ENCODE data around the gene NOX4.
"Not testable (repeated sequence)": the region's sequence is repeated elsewhere in the genome, so short reads cannot be mapped to it uniquely, and the experiment has no call there.

NOX4 gene

GRCh38 chr11:89458716-89459115 lies 32.5 kb downstream of the NOX4 start:
- DNase-seq (ENCODE audit: low read depth, low spot score): no peak

GRCh38 chr11:89457190-89457589 lies 34.0 kb downstream of the NOX4 start:
- no peak for DNase-seq (ENCODE audit: low read depth, low spot score)

DNA sequence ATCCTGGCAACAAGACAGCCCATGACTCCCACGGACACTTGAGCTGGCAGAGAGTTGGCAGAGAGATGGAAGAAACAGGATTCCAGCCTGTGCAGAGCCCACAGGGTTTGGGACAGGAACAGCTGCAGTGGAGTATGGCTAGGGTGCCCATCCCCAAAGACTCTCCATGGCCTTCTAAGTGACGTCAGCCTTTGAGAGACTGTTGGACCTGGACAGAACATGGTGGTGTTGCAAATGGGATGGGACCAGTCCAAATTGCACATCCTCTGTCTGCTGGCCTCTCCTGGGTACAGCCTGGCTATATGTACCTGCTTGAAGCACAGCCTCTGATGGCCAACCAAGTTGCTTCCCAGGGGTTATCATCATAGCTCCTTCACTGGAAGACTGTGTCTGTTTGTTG lies 34.5 kb downstream of the NOX4 start:
- no peak for DNase-seq (ENCODE audit: low read depth, low spot score)

DNA sequence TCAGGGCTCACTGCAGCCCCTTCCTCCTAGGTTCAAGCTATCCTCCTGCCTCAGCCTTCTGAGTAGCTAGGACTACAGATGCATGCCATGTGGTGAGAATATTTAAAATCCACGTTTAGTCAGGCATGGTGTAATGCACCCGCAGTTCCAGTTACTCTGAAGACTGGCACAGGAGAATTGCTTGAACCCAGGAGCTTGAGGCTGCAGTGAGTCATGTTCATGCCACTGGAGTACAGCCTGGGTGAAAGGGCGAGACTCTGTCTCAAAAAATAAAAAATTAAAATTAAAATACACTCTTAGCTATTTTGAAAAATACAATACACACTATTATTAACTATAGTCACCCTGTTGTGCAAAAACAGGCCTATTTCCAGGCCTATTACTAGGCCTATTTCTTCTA lies 38.4 kb downstream of the NOX4 start:
- no peak for DNase-seq (ENCODE audit: low read depth, low spot score)

DNA sequence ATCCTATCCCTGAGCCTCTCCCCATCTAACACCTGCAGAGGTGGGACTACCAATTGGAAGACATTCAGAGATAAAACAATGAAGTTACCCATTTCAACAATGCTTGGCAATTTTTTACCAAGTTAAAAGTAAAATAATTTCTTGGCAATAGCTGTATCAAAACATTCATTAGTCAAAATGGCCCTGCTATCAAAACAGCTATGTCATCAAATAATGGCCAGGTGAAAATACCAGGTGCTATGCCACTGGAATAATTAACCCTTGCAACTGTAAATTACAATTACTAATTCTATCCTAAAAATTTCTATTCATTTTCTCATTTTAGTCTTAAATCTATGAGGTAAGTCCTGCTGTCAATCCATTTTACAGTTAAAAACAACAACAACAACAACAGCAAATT lies 43.3 kb downstream of the NOX4 start:
- no peak for DNase-seq (ENCODE audit: low read depth, low spot score)

GRCh38 chr11:89443361-89444322 lies 47.5 kb downstream of the NOX4 start:
- DNase-seq (ENCODE audit: low read depth, low spot score): no peak

DNA sequence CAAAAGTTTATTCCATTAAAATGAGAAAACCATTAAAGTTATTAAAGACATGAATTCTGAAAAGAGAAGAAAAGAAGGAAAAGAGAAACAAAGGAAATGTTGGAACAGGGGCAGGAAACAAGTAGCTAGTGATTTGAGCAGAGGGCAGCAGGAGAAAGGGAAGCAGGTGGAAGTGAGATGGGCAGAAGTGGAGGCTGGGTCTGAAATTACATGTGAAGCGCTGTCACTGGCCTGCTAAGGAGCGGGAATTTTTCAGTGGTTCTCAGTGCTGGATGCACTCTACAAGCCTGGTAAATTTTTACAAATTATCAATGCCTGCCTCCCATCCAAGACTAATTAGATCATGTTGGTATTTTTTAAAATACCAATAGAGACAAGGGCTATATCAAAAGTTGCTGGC lies 48.4 kb downstream of the NOX4 start:
- DNase-seq (ENCODE audit: low read depth, low spot score): no peak

DNA sequence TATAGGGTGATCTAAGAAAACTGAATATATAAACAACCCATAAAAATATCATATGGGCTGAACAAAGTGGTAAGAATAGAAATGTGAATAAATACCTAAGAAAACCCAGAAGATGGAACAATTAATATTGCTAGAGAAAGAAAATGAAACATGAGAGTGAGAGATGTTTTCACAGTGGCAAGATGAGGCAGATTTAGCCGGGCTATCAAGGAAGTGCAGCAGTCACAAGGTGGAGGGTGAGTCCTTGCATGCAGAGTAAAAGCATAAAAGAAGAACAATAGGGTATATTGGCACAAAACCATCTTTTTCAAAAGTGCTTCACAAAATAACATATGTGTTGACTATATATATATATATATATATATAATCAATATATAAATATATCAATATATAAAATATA lies 49.6 kb downstream of the NOX4 start:
- DNase-seq (ENCODE audit: low read depth, low spot score): no peak

GRCh38 chr11:89437317-89437716 lies 53.9 kb downstream of the NOX4 start:
- peak; percentile 15 for DNase-seq (ENCODE audit: low read depth, low spot score)

DNA sequence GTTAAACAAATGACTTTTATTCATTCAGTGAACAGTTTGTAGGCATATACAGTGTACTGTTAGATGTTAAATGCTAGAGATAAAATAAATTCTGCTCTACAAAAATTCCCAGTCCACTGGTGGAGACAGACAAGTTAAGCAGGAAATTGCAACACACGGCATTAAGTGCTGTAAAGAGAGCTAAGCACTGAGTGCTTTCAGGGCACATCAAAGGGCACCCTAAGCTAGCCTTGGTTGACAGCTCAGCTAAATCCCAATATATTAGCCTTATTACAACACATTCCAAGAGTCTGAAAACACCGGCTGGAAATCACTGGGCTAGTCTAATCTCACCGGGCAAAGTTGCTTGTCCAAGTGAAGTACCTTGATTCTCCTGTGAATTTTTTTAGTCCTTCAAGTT lies 55.1 kb downstream of the NOX4 start:
- DNase-seq (ENCODE audit: low read depth, low spot score): peak; percentile 54

DNA sequence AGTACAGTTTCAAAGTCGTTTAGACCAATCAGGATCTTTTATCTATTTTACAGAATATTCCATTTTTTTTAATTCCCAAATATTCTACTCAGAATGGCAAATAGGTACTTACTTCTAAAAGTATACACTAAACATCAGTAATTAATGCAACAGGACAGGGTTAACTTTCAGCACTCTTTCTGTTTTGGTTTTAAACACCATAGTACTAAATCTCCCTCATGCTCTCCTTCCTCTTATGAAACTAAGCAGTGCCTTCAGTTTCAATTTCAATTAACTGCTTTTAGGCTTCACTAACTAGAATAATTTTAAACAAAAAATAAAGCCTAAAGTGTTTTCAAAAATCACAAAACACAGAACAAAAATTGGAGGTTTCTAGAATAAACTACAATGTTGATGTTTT lies 57.9 kb downstream of the NOX4 start:
- no peak for DNase-seq (ENCODE audit: low read depth, low spot score)

GRCh38 chr11:89432182-89432581 lies 59.0 kb downstream of the NOX4 start:
- DNase-seq (ENCODE audit: low read depth, low spot score): not testable (repeated sequence)

- not testable (repeated sequence) for DNase-seq (ENCODE audit: low read depth, low spot score)
Measured at GRCh38 chr11:89426501-89426900, 64.7 kb downstream of the NOX4 start.

DNA sequence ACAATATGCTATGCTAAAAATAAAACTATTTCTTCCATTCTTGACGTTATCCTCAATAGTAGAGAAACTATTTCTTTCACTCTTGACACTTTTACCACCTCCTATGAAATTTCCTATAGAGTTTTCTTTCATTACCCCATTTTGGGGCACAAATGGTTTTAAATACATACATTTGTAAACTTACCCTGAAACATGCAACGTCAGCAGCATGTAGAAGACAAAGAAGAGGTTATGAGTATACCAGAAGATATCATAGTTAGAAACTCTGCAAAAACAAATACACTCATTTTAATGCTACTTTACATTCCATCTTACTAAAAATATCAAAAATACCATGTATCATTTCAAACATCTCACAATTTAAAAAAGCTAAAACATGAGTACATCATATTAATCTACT lies 69.5 kb downstream of the NOX4 start:
- no peak for DNase-seq (ENCODE audit: low read depth, low spot score)

- DNase-seq (ENCODE audit: low read depth, low spot score): no peak
Measured at GRCh38 chr11:89420981-89421380, 70.2 kb downstream of the NOX4 start.

GRCh38 chr11:89416961-89417360 lies 74.2 kb downstream of the NOX4 start:
- DNase-seq (ENCODE audit: low read depth, low spot score): no peak

DNA sequence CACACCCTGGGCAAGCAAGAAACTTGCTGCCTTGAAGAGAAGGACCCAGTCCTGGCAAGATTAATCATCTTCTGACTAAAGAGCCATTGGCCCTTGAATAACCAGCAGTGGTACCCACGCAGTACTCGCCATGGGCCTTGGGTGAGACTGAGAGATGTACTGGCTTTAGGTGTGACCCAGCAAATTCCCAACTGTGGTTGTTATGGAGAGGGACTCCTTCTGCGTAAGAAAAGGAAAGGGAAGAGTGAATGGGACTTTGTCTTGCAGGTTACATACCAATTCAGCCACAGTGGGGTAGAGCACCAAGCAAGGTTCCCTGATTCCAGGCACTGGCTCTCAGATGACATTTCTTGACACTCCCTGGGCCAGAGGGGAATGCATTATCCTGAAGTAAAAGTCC lies 80.1 kb downstream of the NOX4 start:
- peak; percentile 5 for DNase-seq (ENCODE audit: low read depth, low spot score)

DNA sequence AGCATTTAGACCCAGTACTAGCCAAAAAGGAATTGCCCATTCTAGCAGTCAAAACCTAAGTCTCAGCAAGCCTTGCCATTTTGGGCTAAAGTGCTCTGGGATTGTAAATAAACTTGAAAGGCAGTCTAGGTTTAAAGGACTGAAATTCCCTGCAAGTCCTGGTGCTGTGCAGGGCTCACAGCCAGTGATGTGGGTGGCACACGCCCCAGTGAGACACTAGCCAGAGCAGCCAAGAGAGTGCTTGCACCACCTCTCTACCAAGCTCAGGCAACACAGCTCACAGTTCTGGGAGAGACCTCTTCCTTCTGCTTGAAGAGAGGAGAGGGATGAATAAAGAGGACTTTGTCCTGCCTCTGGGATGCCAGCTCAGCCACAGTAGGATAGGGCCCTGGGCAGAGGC lies 80.5 kb downstream of the NOX4 start:
- not testable (repeated sequence) for DNase-seq (ENCODE audit: low read depth, low spot score)

DNA sequence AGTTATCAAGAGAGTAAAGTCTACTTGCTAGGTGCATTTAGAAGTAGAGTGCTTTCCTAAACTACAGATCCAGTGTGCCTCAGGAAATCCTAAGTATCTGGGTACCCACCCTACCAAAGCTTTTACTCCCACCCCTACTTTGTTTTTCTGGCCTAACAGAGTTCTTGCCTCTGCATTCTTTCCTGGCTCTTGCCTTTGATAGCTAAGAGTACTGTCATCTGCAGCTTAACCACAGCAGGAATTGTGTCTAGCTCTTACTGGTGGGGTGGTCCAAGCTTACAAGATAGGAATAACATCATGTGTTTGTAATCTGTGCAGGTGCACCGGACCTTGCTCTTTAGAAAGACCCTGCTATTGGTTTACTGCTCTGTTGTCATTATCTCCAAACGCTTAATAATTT lies 82.7 kb downstream of the NOX4 start:
- DNase-seq (ENCODE audit: low read depth, low spot score): not testable (repeated sequence)

- DNase-seq (ENCODE audit: low read depth, low spot score): peak; percentile 20
Measured at GRCh38 chr11:89405629-89406028, 85.5 kb downstream of the NOX4 start.

DNA sequence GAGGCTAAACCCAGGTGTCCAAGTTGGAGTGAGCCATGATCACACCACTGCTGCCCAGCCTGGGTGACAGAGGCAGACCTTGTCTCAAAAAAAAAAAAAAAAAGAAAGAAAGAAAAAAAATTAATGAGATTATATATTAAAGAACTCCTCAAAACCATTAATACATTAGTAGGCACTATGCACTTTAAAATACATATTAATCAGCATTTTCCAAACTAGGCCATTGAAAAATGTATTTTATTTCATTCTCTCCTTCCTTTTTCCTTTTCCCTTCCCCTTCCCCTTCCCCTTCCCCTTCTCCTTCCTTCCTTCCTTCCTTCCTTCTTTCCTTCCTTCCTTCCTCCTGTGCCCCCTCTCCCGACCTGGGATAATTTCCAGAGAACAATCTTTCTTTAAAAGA lies 99.5 kb downstream of the NOX4 start:
- DNase-seq (ENCODE audit: low read depth, low spot score): not testable (repeated sequence)

DNA sequence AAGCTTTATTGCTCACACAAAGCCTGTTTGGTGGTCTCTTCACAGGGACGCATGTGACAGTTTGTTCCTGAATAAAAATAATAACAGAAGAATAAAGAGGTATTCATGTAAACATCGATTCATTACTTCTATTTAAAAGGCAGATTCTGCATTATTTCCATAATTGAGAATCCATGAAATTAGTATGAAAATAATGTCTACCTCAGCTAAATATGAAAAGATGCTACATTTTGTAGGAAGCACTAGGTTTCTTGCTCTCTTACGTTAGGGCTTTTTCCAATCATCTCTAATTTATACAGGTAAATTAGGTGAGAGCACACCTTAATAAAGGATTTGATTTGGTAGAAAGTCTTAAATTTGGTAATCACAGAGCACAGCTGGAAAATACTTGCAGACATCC lies 103.7 kb downstream of the NOX4 start:
- DNase-seq (ENCODE audit: low read depth, low spot score): not testable (repeated sequence)

DNA sequence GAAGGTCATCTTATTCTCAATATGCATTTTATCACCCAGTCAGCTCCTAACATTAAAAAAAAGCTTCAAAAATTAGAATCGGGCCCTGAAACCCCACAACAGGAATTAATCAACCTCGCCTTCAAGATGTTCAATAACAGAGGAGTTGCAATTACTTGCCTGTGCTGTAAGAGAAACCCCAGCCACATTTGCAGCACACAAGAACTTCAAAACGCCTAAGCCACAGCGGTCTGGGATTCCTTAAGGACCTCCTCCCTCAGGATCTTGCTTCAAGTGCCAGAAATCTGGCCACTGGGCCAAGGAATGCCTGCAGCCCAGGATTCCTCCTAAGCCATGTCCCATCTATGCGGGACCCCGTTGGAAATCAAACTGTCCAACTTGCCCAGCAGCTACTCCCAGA lies 108.2 kb downstream of the NOX4 start:
- DNase-seq (ENCODE audit: low read depth, low spot score): not testable (repeated sequence)

DNA sequence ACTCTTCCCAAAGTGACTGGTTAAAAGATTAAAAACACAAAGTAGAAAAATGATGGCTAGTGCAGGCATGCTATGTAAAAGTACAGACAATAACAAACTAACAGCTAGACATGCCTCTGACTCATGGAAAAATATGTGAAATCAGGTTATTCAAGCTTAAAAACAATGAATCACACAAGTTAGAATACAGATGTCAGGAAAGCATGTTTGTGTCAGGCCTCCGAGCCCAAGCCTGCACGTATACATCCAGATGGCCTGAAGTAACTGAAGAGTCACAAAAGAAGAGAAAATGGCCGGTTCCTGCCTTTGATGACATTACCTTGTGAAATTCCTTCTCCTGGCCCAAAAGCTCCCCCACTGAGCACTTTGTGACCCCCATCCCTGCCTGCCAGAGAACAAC lies 110.1 kb downstream of the NOX4 start:
- no peak for DNase-seq (ENCODE audit: low read depth, low spot score)
